Measurements from ENCODE around the gene SPIRE2. TPM values are rescaled to one million over a fixed set of nuclear protein-coding genes. Genes with fewer than 3 reads are reported as not detected.

The SPIRE2 gene
- total and polyA plus RNA-seq, 9 of the 15 experiments (the other 6 are each of a cell fraction or from before 2014, with no cell fraction given), result 0.70 to 7.5 (median 4.6) TPM

GRCh38 chr16:89779909-89780305 lies 48.4 kb upstream of the SPIRE2 start:
- ATAC-seq, result no peak
- TF ChIP-seq SUPT5H (IDR thresholded peaks at IDR 0.05), result no peak
- no peak for TF ChIP-seq MTF1 (CRISPR knock-in tag; IDR thresholded peaks at IDR 0.05; ENCODE audit: borderline replicate concordance)
- TF ChIP-seq NR3C1 (CRISPR knock-in tag; IDR thresholded peaks at IDR 0.05), result no peak
- no peak for TF ChIP-seq ZBTB5 (IDR thresholded peaks at IDR 0.05)
- no peak for TF ChIP-seq KLF6 (CRISPR knock-in tag; IDR thresholded peaks at IDR 0.05; ENCODE audit: borderline replicate concordance)
- TF ChIP-seq ZNF324 (CRISPR knock-in tag; IDR thresholded peaks at IDR 0.05), result no peak
- TF ChIP-seq CBFA2T3 (IDR thresholded peaks at IDR 0.05), result no peak
- TF ChIP-seq BCLAF1 (IDR thresholded peaks at IDR 0.05; ENCODE audit: borderline replicate concordance in 1 of 2, control insufficient read depth in 1 of 2, low read depth in 2 of 2, low read length in 1 of 2), result no peak
- TF ChIP-seq HIVEP1 (CRISPR knock-in tag; IDR thresholded peaks at IDR 0.05), result no peak
- TF ChIP-seq NFRKB (IDR thresholded peaks at IDR 0.05; ENCODE audit: low read depth), result no peak
- no peak for TF ChIP-seq RBM14 (IDR thresholded peaks at IDR 0.05; ENCODE audit: borderline replicate concordance, insufficient read depth, low read depth, low read length)
- no peak for TF ChIP-seq ZFPM2 (CRISPR knock-in tag; IDR thresholded peaks at IDR 0.05)
- Histone ChIP-seq H3K9me1 (ENCODE audit: control insufficient read depth, insufficient read depth, low read length) (no peaks in the 10 kb centered on the region), H2AFZ (ENCODE audit: low read depth, low read length) (no peak overlapping the region), H3K9ac (ENCODE audit: insufficient read depth in 1 of 2, low read depth in 2 of 2, low read length in 2 of 2) (no peak overlapping the region), H3K4me3 (no peak overlapping the region), H3K36me3 (ENCODE audit: control insufficient read depth, insufficient read depth, low read length) (peaks cover 84% of the 10 kb centered on the region; the same call in 2 of the 3 replicates), H4K20me1 (replicated peaks; ENCODE audit: control insufficient read depth, insufficient read depth, low read length) (no peaks in the 10 kb centered on the region), H3K27ac (ENCODE audit: extremely low read depth, low read depth, low read length) (no peak overlapping the region), H3K79me2 (ENCODE audit: control insufficient read depth, insufficient read depth, low read length) (no peaks in the 10 kb centered on the region), H3K9me3 (replicated peaks; ENCODE audit: control insufficient read depth, insufficient read depth, low read depth, low read length) (no peaks in the 10 kb centered on the region), H3K27me3 (ENCODE audit: control insufficient read depth in 2 of 2, insufficient read depth in 2 of 2, low read length in 2 of 2) (no peaks in the 10 kb centered on the region), H3K4me2 (ENCODE audit: insufficient read depth, low read length) (no peak overlapping the region), H3K4me1 (replicated peaks in 1 of 2; ENCODE audit: control insufficient read depth in 2 of 2, insufficient read depth in 2 of 2, low read length in 2 of 2) (no peaks in the 10 kb centered on the region)
- DNase-seq (ENCODE audit: extremely low read depth in 1 of 4, low spot score in 3 of 4), result no peak
- intact Hi-C loops (cut with micrococcal nuclease), result no loop called here
- BruUV-seq (replicated peaks), result no TSS peak
- FAIRE-seq, result no peak
- 89% methylated on average over 6 of the region's 6 CpGs for WGBS (ENCODE audit: insufficient coverage, low coverage, missing lambda C conversion rate)
- in situ Hi-C loops (cut with MboI), result no loop called here
- ChIA-PET POLR2A (interaction anchor here (1.1 to 1.6 kb wide), 3 partner anchors 14 to 74 kb away, joined by 3 to 4 read pairs (median 3); no protein-coding TSS in a partner anchor), CTCF (ENCODE audit: low intra/inter-chr PET ratio) (no interaction called here)

Measured in K562 (cell line).